ENCODE results near the gene NEK7.

The NEK7 gene

GRCh38 chr1:198267921-198268320, 111.1 kb downstream of the NEK7 start:
- Histone ChIP-seq H3K4me3 (ENCODE audit: low read length) (no peak overlapping the region), H3K79me2 (ENCODE audit: low read length) (no peaks in the 10 kb centered on the region), H3K4me2 (ENCODE audit: low read length) (no peak overlapping the region), H3K9me3 (ENCODE audit: insufficient read depth, low read length) (no peaks in the 10 kb centered on the region), H3K27ac (ENCODE audit: low read length) (no peak overlapping the region), H3K27me3 (ENCODE audit: low read depth, low read length) (no peaks in the 10 kb centered on the region), H3K9ac (ENCODE audit: low read length) (no peak overlapping the region), H4K20me1 (ENCODE audit: insufficient read depth, low read length) (peaks cover 14% of the 10 kb centered on the region; the same call in 1 of the 2 replicates), H3K36me3 (replicated peaks; ENCODE audit: low read depth, low read length) (no peaks in the 10 kb centered on the region), H3K4me1 (ENCODE audit: low read length) (peaks cover 6% of the 10 kb centered on the region), H2AFZ (ENCODE audit: low read depth, low read length) (no peak overlapping the region)
- no peak for TF ChIP-seq CTCF (IDR thresholded peaks at IDR 0.05; ENCODE audit: low read depth, low read length)
- no peak for TF ChIP-seq EZH2phosphoT487 (IDR thresholded peaks at IDR 0.05; ENCODE audit: low read depth)

- Histone ChIP-seq H3K27ac (ENCODE audit: low read length) (no peak overlapping the region), H3K4me3 (ENCODE audit: low read length) (no peak overlapping the region), H2AFZ (ENCODE audit: low read depth, low read length) (no peak overlapping the region), H3K27me3 (ENCODE audit: low read depth, low read length) (no peaks in the 10 kb centered on the region), H3K9ac (ENCODE audit: low read length) (no peak overlapping the region), H3K4me2 (ENCODE audit: low read length) (no peak overlapping the region), H3K9me3 (ENCODE audit: insufficient read depth, low read length) (no peaks in the 10 kb centered on the region), H3K79me2 (ENCODE audit: low read length) (no peaks in the 10 kb centered on the region), H3K4me1 (ENCODE audit: low read length) (peaks cover 6% of the 10 kb centered on the region), H4K20me1 (ENCODE audit: insufficient read depth, low read length) (peaks cover 14% of the 10 kb centered on the region; the same call in 1 of the 2 replicates), H3K36me3 (replicated peaks; ENCODE audit: low read depth, low read length) (no peaks in the 10 kb centered on the region)
- TF ChIP-seq CTCF (IDR thresholded peaks at IDR 0.05; ENCODE audit: low read depth, low read length) (no peak), EZH2phosphoT487 (IDR thresholded peaks at IDR 0.05; ENCODE audit: low read depth) (no peak)
These were observed 112.2 kb downstream of the NEK7 start for GRCh38 chr1:198268784-198269645.

GRCh38 chr1:198269646-198269940, 112.8 kb downstream of the NEK7 start:
- H3K27ac ChIP-seq (ENCODE audit: low read length) = no peak overlapping the region
- H3K4me1 ChIP-seq (ENCODE audit: low read length) = peaks cover 6% of the 10 kb centered on the region
- H3K27me3 ChIP-seq (ENCODE audit: low read depth, low read length) = no peaks in the 10 kb centered on the region
- no peaks in the 10 kb centered on the region for H3K36me3 ChIP-seq (replicated peaks; ENCODE audit: low read depth, low read length)
- no peaks in the 10 kb centered on the region for H3K79me2 ChIP-seq (ENCODE audit: low read length)
- peaks cover 14% of the 10 kb centered on the region; the same call in 1 of the 2 replicates for H4K20me1 ChIP-seq (ENCODE audit: insufficient read depth, low read length)
- no peak overlapping the region for H2AFZ ChIP-seq (ENCODE audit: low read depth, low read length)
- no peak overlapping the region for H3K4me2 ChIP-seq (ENCODE audit: low read length)
- H3K9me3 ChIP-seq (ENCODE audit: insufficient read depth, low read length) = no peaks in the 10 kb centered on the region
- H3K9ac ChIP-seq (ENCODE audit: low read length) = no peak overlapping the region
- TF ChIP-seq CTCF (IDR thresholded peaks at IDR 0.05; ENCODE audit: low read depth, low read length) (no peak), EZH2phosphoT487 (IDR thresholded peaks at IDR 0.05; ENCODE audit: low read depth) (no peak)
- H3K4me3 ChIP-seq (ENCODE audit: low read length) = no peak overlapping the region

GRCh38 chr1:198270273-198270828, 113.6 kb downstream of the NEK7 start:
- H2AFZ ChIP-seq (ENCODE audit: low read depth, low read length) = no peak overlapping the region
- H3K9ac ChIP-seq (ENCODE audit: low read length) = no peak overlapping the region
- no peak for TF ChIP-seq EZH2phosphoT487 (IDR thresholded peaks at IDR 0.05; ENCODE audit: low read depth)
- no peak for TF ChIP-seq CTCF (IDR thresholded peaks at IDR 0.05; ENCODE audit: low read depth, low read length)
- H3K36me3 ChIP-seq (replicated peaks; ENCODE audit: low read depth, low read length) = no peaks in the 10 kb centered on the region
- no peaks in the 10 kb centered on the region for H3K9me3 ChIP-seq (ENCODE audit: insufficient read depth, low read length)
- H3K4me3 ChIP-seq (ENCODE audit: low read length) = no peak overlapping the region
- no peaks in the 10 kb centered on the region for H3K27me3 ChIP-seq (ENCODE audit: low read depth, low read length)
- no peaks in the 10 kb centered on the region for H3K79me2 ChIP-seq (ENCODE audit: low read length)
- peaks cover 6% of the 10 kb centered on the region for H3K4me1 ChIP-seq (ENCODE audit: low read length)
- peaks cover 9% of the 10 kb centered on the region; the same call in 1 of the 2 replicates for H4K20me1 ChIP-seq (ENCODE audit: insufficient read depth, low read length)
- no peak overlapping the region for H3K27ac ChIP-seq (ENCODE audit: low read length)
- H3K4me2 ChIP-seq (ENCODE audit: low read length) = no peak overlapping the region

Data from OCI-LY3 (cell line).